Measurements from ENCODE around the gene ETV3. TPM values are rescaled to one million over a fixed set of nuclear protein-coding genes. Genes with fewer than 3 reads are reported as not detected.

ETV3 gene
- total and polyA plus RNA-seq, 10 of the 15 experiments (the other 5 are each of a cell fraction or from before 2014, with no cell fraction given): 1.7 to 13.8 (median 7.2) TPM

GRCh38 chr1:157111396-157112165 lies 26.6 kb downstream of the ETV3 start (continued):
- TF ChIP-seq ZBTB4 (CRISPR knock-in tag; IDR thresholded peaks at IDR 0.05) (no peak), RB1 (IDR thresholded peaks at IDR 0.05; ENCODE audit: borderline replicate concordance) (no peak), KLF5 (IDR thresholded peaks at IDR 0.05; ENCODE audit: partially characterized antibody) (no peak)

GRCh38 chr1:157110686-157111085 lies 27.5 kb downstream of the ETV3 start:
- ChIA-PET POLR2A (interaction anchor here (0.9 to 1.0 kb wide), 2 partner anchors 11 to 22 kb away, joined by 4 read pairs; partner anchors contain the start of gene ETV3L), SMC1A (ENCODE audit: uncharacterized antibody, unreplicated experiment) (interaction anchor here (1.0 to 1.7 kb wide), 4 partner anchors 9 to 26 kb away, joined by 3 to 6 read pairs (median 4); no protein-coding TSS in a partner anchor), CTCF (interaction anchor here (1.2 to 2.7 kb wide), 7 partner anchors 9 to 48 kb away, joined by 3 to 12 read pairs (median 4); no protein-coding TSS in a partner anchor), RAD21 (ENCODE audit: unreplicated experiment) (interaction anchor here (1.1 to 2.4 kb wide), 3 partner anchors 20 to 43 kb away, joined by 4 to 9 read pairs (median 4); no protein-coding TSS in a partner anchor)
- Histone ChIP-seq H4K20me1 (ENCODE audit: control insufficient read depth, insufficient read depth) (no peaks in the 10 kb centered on the region), H3K4me1 (ENCODE audit: control insufficient read depth, insufficient read depth, low read length) (peaks cover 27% of the 10 kb centered on the region), H3K79me2 (ENCODE audit: control insufficient read depth, insufficient read depth, low read length) (no peaks in the 10 kb centered on the region), H3K9ac (ENCODE audit: control insufficient read depth, insufficient read depth, low read length) (no peak overlapping the region), H3K9me3 (replicated peaks; ENCODE audit: control insufficient read depth, insufficient read depth, low read length) (no peaks in the 10 kb centered on the region), H3K4me2 (ENCODE audit: control insufficient read depth, insufficient read depth) (no peak overlapping the region), H2AFZ (ENCODE audit: control insufficient read depth, low read depth, low read length) (no peak overlapping the region), H3K27ac (ENCODE audit: control insufficient read depth, insufficient read depth) (no peak overlapping the region), H3K36me3 (ENCODE audit: control insufficient read depth in 2 of 2, insufficient read depth in 2 of 2, low read length in 1 of 2) (no peaks in the 10 kb centered on the region), H3K27me3 (replicated peaks in 1 of 2; ENCODE audit: control insufficient read depth in 2 of 2, insufficient read depth in 2 of 2, low read length in 1 of 2) (0 out of 4 replicates have a peak, but pooled peaks cover 0 to 2% of the 10 kb centered on the region in 2 experiments), H3K4me3 (no peak overlapping the region)
- DNase-seq (ENCODE audit: low read depth, low spot score) (no peak), FAIRE-seq (no peak), ATAC-seq (no peak)
- WGBS (ENCODE audit: insufficient coverage, insufficient replicate concordance, low lambda C conversion rate, missing lambda C conversion rate): 30% methylated on average over 3 of the region's 3 CpGs
- BruUV-seq (replicated peaks): no TSS peak
- no peak for TF ChIP-seq NR2C1 (IDR thresholded peaks at IDR 0.05)
- no peak for TF ChIP-seq RFX5 (IDR thresholded peaks at IDR 0.05; ENCODE audit: low read depth, low read length)
- TF ChIP-seq ZNF622 (IDR thresholded peaks at IDR 0.05): no peak
- no peak for TF ChIP-seq GABPA (IDR thresholded peaks at IDR 0.05; ENCODE audit: low read depth)
- no peak for TF ChIP-seq MEF2B (IDR thresholded peaks at IDR 0.05; ENCODE audit: partially characterized antibody, poor library complexity, severe bottlenecking)
- TF ChIP-seq POLR2AphosphoS5 (IDR thresholded peaks at IDR 0.05; ENCODE audit: low read length): no peak
- TF ChIP-seq LARP7 (IDR thresholded peaks at IDR 0.05): no peak
- no peak for TF ChIP-seq CEBPZ (IDR thresholded peaks at IDR 0.05; ENCODE audit: low read depth, low read length)
- TF ChIP-seq POLR2AphosphoS2 (IDR thresholded peaks at IDR 0.05; ENCODE audit: low read depth, low read length): no peak
- intact Hi-C loops (cut with micrococcal nuclease; ENCODE audit: unreplicated experiment): no loop called here
- in situ Hi-C loops (cut with MboI): no loop called here

All from GM12878 (cell line).